Stimulated activated naive CD4-positive, alpha-beta T cell (primary cell): ENCODE results near the gene LRPPRC.
"Not testable (repeated sequence)": the region's sequence is repeated elsewhere in the genome, so short reads cannot be mapped to it uniquely, and the experiment has no call there.

Experiments
- DNase-seq, 6 experiments: peaks; one replicate each; lab custom pipeline; 2025; lab: John Stamatoyannopoulos, UW

Gene LRPPRC

GRCh38 chr2:43995733-43996533, at the start of gene LRPPRC:
LRPPRC (minus strand) TSS chr2:43995989; CDS start chr2:43995947, 42 bp downstream.
- DNase-seq = peak; percentile 80 to 98 (median 89)

DNA sequence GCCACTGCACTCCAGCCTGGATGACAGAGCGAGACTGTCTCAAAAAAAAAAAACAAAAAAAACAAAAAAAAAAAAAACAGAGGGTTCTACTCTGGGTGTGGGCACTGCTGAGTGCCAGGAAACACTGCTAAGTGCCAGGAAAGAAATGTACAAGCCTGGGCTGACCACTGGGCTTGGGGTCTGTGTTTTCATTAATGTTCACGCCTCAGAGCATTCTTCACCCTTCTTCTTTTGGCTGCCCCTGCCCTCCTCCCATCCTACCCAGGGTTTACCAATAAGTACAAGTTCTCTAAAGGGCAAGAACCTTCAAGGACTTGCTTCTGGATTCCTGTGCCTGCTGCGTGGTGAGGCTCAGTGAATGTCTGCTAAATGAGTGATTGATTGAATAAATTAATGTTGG, 49.3 kb upstream of the LRPPRC start:
- no peak for DNase-seq

GRCh38 chr2:44044281-44044720, 48.5 kb upstream of the LRPPRC start:
- peak; percentile 47 to 74 (median 65) for DNase-seq

DNA sequence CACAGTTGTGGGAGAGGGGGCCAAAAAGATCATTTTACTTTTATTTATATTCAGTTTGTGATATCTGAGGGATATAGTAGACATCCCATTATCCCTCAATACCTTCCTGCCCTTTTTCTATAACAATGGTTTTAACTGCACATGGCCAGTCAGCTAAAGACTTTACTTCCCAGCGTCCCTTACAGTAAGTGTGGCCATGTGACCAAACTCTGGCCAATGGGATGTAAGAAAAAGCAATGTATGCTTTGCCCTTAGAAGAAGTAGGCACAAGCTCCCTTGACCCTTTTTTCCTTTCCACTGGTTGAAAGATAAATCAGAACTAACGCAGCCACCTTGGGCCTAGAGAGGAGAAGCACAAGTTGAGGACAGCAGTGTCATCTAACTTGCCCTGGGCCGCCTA, 44.6 kb upstream of the LRPPRC start:
- DNase-seq = no peak

GRCh38 chr2:44038277-44038676, 42.5 kb upstream of the LRPPRC start:
- no peak for DNase-seq

GRCh38 chr2:44037221-44037620, 41.4 kb upstream of the LRPPRC start:
- DNase-seq = no peak

DNA sequence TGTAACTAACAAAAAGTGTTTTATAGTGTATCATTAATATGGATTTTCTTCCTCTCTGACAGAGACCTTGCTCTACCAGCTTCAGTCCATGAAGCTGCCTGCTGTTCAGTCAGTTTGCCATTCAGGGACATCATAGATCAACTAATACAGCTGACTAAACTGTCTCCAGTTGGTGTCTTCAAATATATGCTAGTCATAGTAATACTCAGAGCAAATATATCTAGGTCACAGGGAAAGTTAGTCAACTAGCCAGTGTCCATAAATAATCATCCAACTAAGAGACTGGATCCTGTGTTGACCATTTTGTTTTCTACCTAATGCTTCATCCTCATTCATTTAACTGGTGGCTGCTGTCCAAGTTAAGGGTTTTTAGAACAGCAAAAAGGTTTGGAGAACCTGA, 38.2 kb upstream of the LRPPRC start:
- no peak for DNase-seq

DNA sequence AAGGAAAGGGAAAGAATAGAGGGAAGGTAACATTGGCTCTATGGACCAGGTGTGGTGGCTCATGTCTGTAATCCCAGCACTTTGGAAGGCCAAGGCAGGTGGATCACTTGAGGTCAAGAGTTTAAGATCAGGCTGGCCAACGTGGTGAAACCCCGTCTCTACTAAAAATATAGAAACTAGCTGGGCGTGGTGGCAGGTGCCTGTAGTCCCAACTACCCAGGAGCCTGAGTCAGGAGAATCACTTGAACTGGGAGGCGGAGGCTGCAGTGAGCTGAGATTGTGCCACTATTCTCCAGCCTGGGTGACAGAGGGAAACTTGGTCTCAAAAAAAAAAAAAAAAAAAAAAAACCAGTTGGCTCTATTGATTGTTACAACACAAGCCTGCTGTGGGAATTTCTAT, 31.3 kb upstream of the LRPPRC start:
- not testable (repeated sequence) for DNase-seq

GRCh38 chr2:44016282-44016681, 20.5 kb upstream of the LRPPRC start:
- DNase-seq = peak in 2 of 6 experiments; percentile 9 to 17

DNA sequence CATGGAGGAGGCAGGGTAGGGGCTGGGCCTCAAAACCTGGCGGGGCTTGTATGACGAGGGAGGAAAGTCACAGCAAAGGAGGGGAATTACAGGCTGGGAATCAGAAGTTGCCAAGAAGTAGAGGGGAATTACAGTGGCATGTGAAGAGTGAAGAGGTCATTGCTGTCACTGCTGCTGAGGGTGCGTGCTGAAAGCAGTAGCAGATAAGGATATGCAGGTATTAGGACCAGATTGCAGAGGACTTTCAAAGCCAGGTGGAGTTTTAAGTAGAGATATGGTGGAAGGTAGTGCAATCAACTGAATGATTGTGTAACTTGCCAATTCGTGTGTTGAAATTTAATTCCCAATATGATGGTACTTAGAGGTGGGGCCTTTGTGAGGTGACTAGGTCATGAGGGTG, 19.4 kb upstream of the LRPPRC start:
- no peak for DNase-seq

- not testable (repeated sequence) for DNase-seq
These were observed 17.4 kb upstream of the LRPPRC start for GRCh38 chr2:44013205-44013604.

- DNase-seq = no peak
These were observed 14.5 kb upstream of the LRPPRC start for GRCh38 chr2:44010266-44010665.

DNA sequence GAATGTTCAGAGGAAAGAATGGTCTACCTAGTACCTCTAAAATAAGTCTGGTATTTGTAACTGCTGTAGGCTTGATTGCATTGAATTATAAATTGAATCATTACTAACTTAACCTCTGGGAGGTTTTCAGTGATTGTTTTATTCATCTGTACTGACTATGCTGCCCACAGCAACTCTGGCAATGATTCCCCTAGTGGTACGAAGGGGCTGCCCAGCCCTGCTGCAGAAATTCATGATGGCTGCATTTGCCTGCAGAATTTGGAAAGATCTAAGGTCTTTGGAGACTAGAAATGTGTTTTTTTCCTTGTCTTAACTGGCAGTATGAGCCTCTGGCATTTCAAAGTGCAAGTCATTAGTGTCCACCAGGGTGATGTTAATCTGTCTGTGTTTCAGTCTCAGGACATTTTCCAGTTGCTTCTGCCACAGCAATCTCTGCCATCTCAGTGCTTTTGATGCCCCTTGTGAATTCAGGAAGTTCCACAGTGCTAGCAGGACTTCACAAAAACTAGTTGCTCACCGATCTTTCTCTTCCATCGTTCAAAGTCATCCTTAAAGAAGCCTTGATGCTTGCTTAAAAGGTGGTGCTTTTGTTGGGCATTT, 13.4 kb upstream of the LRPPRC start:
- DNase-seq = no peak

GRCh38 chr2:44005846-44006245, 10.1 kb upstream of the LRPPRC start:
- DNase-seq = no peak

GRCh38 chr2:44004735-44005602, 9.2 kb upstream of the LRPPRC start:
- peak in 1 of 6 experiments; percentile 9 for DNase-seq

DNA sequence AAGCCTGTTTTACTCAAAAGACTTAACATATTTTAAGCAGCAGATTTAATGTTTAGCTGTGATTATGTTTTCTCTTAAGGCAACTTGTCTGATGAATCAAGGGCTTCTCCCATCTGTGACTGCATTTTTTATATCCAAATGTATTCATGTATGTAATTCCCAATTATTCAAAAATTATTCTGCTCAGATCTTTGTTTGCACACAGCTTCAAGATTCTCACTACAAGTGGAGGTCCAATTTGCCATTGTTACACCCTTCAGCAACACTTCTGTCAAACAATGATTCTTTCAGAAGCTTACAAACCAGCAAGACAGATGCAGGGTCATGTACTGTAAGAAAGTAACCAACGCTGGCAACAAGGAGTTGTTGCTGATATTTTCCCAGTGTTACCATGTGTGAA, 5.9 kb upstream of the LRPPRC start:
- DNase-seq = no peak

DNA sequence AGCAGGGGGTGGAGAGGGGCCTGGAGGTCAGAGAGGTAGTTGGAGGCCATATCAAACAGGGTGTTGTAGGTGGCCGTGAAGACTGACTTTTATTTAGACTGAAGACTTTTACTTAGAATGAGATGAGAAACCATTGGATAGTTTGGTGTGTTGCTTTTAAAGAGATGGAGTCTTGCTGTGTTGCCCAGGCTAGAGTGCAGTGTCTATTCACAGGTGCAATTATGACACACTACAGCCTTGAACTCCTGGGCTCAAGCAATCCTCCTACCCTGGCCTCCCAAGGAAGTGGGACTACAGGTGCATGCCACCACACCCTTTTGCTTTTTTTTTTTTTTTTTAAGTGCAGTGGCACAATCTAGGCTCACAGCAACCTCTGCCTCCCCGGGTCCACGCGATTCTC, 2.5 kb upstream of the LRPPRC start:
- no peak for DNase-seq

DNA sequence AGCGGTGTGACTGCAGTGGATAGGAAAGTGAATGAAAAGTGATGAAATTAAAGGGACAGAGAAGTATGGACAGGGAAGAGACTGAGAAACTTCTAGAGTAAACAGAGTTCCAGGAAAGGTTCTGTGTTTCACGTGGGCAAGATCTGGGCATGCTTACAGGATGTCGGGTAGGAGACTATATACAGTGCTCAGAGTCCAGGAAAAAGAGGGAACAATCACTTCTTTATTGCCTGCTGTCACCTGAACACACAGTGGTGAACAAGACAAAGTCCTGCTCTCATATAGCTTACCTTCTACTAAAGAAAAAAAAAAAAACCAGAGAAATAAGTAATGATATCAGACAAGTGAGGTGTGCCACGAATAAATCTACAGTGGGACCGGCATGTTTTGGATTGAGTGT, 2.4 kb downstream of the LRPPRC start:
- no peak for DNase-seq

GRCh38 chr2:43989545-43989944, 6.2 kb downstream of the LRPPRC start:
- DNase-seq = no peak

- no peak for DNase-seq
These were observed 9.2 kb downstream of the LRPPRC start for GRCh38 chr2:43986600-43986999.

GRCh38 chr2:43985359-43985758, 10.4 kb downstream of the LRPPRC start:
- no peak for DNase-seq

DNA sequence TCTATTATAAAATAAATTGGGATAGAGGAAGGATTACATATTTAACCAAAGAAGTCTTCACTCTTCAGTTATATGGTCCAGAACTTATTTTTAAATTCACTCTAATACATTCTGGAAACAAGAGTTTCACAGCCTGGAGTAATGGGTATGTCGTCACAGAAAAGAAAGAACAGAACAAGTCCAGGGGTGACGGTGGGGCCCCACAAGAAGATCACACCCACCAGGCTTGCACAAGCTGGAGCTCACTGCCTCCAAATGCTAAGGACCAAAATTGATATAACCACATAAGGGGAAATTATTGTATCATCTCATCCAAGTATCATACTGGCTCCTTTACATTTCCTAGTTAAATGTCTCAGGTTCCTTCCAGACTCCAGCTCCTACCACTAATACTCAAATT, 11.3 kb downstream of the LRPPRC start:
- DNase-seq = no peak

- DNase-seq = no peak
These were observed 14.9 kb downstream of the LRPPRC start for GRCh38 chr2:43980902-43981301.
